Activated CD4-positive, CD25-positive, alpha-beta regulatory T cell (primary cell): ENCODE measurements around the gene PRRG2.
A peak's percentile ranks its signal among the peaks of the same experiment; 100 is the strongest.

Source experiments
- DNase-seq, 4 experiments: peaks; one replicate each; lab custom pipeline; 2025; lab: John Stamatoyannopoulos, UW

The PRRG2 gene

GRCh38 chr19:49581007-49581508 lies at the start of gene PRRG2:
PRRG2 (plus strand) TSS chr19:49581316; CDS start chr19:49583220, 1,904 bp downstream.
- no peak for DNase-seq

- DNase-seq, result peak; percentile 71 to 79 (median 76)
These were observed 47.3 kb upstream of the PRRG2 start for GRCh38 chr19:49533551-49534488.

- DNase-seq, result no peak
These were observed 46.3 kb upstream of the PRRG2 start for GRCh38 chr19:49534632-49535385.

- DNase-seq, result no peak
These were observed 44.1 kb upstream of the PRRG2 start for GRCh38 chr19:49536921-49537462.

- DNase-seq, result no peak
These were observed 42.5 kb upstream of the PRRG2 start for GRCh38 chr19:49538643-49539042.

GRCh38 chr19:49539192-49539952 lies 41.7 kb upstream of the PRRG2 start:
- no peak for DNase-seq

- no peak for DNase-seq
These were observed 39.2 kb upstream of the PRRG2 start for GRCh38 chr19:49541914-49542313.

GRCh38 chr19:49542446-49542845 lies 38.7 kb upstream of the PRRG2 start:
- no peak for DNase-seq

- DNase-seq, result no peak
These were observed 38.1 kb upstream of the PRRG2 start for GRCh38 chr19:49543032-49543431.

GRCh38 chr19:49544154-49544553 lies 37.0 kb upstream of the PRRG2 start:
- no peak for DNase-seq

GRCh38 chr19:49546825-49547565 lies 34.1 kb upstream of the PRRG2 start:
- peak; percentile 23 to 34 (median 30) for DNase-seq

GRCh38 chr19:49549045-49549444 lies 32.1 kb upstream of the PRRG2 start:
- no peak for DNase-seq

- no peak for DNase-seq
These were observed 29.6 kb upstream of the PRRG2 start for GRCh38 chr19:49551531-49551930.

GRCh38 chr19:49552749-49553148 lies 28.4 kb upstream of the PRRG2 start:
- no peak for DNase-seq

- no peak for DNase-seq
These were observed 27.5 kb upstream of the PRRG2 start for GRCh38 chr19:49553451-49554271.

GRCh38 chr19:49554701-49555181 lies 26.4 kb upstream of the PRRG2 start:
- no peak for DNase-seq

- peak in 1 of 4 experiments; percentile 36 for DNase-seq
These were observed 25.3 kb upstream of the PRRG2 start for GRCh38 chr19:49555600-49556411.

- no peak for DNase-seq
These were observed 24.4 kb upstream of the PRRG2 start for GRCh38 chr19:49556412-49557398.
